ENCODE results near the gene ARAP3.

ARAP3 gene

DNA sequence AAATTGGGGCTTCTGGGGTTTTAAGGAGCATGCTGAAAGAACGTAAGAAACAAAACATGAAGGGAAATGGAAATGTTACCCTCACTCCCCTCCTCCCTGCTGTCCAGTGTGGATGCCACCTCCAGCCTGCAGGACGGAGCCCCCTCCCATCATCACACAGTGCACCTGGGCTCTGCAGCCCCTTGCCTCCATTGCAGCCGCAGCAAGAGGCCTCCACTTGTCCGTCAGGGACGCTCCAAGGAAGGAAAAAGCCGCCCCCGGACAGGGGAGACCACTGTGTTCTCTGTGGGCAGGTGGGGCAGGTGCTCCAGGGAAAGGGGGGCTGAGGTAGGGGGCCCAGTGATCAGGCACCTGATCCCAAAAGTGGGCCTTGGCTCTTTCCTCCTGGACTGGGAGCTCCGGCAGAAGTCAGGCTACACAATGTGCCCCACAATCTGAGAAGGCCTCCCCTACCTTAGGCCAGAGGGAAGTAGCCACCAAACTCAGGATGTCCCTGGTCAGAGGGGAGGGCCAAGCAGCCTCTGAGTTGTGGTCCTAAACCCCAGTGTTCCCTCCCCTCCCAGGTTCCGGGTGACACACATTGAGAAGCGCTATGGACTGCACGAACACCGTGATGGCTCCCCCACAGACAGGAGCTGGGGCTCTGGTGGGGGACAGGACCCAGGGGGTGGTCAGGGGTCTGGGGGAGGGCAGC is 42.5 kb downstream of the ARAP3 start:
- DNase-seq, result no peak

DNA sequence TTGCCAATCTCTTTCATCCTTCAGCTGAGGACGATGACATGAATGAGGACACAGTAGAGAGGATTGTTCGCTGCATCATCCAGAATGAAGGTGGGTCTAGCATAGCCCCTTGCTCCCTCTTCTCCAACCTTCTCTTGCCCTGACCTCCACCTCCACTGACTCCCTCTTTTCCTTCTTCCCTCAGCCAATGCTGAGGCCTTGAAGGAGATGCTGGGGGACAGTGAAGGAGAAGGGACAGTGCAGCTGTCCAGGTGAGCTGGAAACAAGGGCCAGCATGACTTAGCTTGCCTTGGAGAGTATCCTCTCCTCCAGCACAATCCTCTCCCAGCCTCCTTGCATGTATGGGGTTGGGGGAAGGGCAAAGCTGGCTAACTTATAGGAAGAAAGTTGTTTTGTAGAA is 43.3 kb downstream of the ARAP3 start:
- no peak for DNase-seq

DNA sequence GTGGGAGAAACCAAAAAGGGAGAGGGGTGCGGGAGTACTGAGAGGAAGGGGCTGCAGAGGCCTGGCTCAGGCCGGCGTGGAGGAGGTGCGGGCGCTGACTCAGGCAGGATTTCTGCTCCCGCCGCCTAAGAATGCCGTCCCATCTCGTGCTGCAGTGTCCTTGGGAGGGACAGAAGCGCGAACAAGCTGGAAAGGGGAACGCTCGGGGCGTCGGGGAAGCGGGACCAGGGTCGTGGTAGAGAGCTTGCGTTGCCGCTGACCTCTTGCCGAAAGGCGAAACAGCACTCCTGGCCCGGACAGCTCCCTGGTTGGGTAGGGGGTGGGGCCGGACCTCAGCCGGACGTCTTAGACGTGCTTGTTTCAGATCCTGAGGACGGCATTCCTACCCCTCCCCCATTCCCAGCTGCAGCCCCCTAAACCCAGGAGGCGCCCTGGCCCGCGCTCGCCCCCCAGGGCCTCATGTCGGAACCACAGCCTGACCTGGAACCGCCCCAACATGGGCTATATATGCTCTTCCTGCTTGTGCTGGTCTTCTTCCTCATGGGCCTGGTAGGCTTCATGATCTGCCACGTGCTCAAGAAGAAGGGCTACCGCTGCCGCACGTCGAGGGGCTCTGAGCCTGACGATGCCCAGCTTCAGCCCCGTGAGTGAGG is 44.1 kb downstream of the ARAP3 start:
- no peak for DNase-seq

DNA sequence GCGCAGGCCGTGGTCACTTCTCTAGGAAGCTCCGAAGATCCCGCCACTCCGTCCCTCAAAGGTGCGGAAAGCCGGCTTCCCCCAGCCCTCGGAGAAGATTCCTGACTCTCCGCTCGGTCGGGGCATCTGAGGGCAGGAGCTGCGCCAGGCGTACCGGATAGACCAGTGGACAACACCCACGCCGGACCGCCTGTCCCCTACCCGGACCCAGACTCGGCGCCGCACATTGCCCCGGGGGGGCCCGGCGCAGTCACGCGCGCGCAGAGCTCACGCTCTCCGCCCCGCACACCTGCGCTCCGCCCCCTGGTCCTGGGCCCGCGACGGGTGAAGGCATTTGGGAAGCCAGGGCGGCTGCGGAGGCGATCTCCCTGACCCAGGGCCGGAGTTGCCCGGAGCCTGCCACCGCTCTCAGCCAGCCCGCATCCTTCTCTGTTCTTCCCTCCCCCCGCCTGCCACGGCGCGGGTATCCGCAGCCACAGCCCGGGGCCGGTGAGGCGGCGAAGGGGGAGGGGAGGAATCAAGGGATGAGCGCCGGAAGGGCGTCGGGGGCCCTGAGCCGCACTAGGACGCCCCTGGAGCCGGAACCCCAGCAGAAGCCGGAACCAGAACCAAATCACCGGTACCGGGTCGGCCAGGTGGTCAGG is 44.8 kb downstream of the ARAP3 start:
- DNase-seq, result no peak

DNA sequence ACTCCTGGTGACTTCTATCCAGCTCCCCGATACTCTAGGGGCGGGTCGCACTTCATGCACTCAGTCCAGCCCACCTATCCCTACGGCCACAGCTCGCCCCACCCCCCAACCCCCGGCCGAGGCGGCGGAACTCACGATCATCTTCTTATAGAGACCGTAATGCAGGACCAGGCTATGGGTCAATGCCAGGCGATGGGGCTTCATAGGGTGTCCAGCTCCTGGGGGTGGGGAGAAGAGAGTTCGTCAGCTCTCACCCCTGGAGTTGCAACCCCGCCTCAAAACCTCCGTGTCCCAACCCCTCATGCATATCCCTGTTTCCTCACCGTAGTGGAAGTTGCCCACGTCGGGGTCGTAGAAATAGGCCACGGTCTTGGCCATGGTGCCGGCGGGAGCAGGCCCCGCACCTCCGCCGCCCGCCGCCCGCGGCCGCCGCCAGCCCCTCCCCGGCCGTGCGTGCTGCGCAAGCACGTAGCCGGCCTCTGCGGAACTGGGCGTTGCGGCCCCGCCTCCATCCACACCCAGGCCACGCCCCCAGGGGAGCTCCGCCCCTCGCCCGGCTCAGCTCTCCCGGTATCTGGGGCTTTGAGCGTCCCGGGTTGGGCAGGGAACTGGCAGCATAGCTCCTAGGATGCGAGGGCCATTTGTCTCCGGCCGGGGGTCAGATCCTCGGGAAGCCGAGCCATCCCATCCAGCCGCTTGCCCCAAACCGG is 45.5 kb downstream of the ARAP3 start, which contains the start of the genes HDAC3 and RELL2:
Gene HDAC3, minus strand, starts transcription at position 437 of the 710 bp plus-strand sequence. Its CDS starts 59 bp downstream, at position 378.
Gene RELL2, plus strand, starts transcription at position 585 of the 710 bp plus-strand sequence. CDS start 1,229 bp downstream, outside the sequence.
- peak; percentile 81 for DNase-seq

DNA sequence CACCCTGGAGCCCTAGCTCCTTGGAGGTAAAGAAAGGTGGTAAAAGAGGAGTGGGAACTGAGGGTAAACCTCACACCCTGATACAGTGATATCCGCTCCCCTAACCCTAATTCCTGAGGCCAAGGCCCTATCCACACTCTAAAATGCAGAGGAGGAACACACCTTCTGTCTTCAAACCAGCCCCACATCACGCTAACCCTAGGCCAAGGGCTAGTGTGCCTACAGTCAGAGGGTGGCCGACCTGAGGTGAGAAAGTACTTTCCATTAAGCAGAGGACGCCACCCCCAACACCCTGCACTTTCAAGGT is 46.0 kb downstream of the ARAP3 start:
- DNase-seq, result no peak

DNA sequence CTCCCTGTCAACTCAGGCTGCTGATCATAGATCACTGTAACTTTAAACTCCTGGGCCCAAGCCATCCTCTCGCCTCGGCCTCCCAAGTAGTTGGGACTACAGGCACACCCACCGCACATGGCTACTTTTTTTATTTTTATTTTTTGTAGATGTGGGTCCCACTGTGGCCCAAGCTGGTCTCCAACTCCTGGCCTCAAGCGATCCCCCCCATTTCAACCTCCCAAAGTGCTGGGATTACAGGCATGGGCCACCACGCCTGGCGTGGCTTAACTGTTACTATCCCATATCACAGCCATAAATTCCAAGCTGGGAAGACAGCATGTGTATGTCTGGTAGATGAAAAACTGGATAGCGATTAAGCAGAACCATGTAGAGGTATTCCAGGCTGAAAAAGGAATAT is 46.4 kb downstream of the ARAP3 start:
- no peak for DNase-seq

DNA sequence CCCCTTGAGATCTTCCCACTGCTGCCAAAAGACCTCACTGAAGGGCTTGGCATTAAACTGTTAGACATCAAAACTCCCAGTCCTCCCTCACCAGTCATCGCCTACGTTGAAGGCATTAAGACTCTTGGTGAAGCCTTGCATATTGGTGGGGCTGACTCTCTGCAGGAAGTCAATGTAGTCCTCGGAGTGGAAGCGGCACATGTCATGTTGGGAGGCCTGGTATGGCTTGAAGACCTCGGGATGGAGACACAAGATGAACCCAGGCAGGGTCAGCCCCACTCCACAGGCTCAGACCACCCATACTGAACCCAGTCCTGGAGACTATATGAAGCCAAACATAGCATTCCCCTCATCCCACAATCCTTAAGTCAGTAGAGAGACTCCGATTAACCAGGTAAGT is 47.3 kb downstream of the ARAP3 start:
- no peak for DNase-seq

DNA sequence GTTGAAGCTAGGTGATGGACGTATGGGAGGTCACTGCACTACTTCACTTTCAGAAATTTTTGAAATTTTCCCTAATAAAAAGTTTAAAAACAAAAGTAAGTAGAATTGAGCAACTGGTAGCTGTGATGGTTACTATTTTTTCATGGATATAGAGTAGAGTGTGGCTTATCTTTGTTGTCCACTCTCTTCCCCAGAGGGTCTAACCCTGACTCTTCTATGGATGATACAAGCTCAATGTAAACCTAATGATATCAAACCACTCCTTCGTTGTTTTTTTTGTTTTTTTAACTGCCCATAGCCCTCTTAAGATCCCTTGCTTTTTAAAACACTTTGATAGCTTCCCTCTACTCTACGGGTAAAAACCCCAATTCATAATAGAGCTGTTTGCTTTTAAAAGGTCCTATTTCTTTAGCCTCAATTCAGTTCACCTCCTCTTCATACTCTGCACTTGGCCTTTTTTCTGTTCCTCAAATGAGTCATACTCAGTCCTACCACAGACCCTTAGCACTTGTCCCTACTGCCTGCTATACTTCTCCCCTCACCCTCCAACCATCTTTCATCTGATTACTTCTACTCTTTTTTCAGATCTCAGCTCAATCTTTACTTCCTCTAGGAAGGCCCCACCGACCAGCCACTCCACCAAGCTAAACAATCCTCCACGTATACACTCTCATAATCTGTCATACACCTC is 48.0 kb downstream of the ARAP3 start:
- DNase-seq, result no peak

DNA sequence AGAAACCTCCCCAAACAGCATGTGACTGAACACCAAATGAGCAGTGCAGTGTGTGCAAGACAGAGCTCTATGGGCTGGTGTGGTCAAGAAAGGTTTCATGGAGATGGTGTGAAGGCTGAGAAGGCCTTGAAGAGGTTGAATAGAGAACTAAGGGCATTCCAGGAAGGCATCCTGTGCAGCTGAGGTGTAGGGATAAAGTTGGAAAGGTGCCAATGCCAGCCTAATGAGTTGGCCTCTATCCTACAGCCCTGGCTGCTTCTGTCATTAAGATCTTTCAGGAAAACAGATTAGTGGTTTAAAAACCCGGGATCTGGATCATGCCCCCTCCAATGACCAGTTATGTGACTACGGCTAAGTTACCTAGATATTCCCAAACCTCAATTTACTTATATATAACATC is 49.4 kb downstream of the ARAP3 start:
- no peak for DNase-seq

DNA sequence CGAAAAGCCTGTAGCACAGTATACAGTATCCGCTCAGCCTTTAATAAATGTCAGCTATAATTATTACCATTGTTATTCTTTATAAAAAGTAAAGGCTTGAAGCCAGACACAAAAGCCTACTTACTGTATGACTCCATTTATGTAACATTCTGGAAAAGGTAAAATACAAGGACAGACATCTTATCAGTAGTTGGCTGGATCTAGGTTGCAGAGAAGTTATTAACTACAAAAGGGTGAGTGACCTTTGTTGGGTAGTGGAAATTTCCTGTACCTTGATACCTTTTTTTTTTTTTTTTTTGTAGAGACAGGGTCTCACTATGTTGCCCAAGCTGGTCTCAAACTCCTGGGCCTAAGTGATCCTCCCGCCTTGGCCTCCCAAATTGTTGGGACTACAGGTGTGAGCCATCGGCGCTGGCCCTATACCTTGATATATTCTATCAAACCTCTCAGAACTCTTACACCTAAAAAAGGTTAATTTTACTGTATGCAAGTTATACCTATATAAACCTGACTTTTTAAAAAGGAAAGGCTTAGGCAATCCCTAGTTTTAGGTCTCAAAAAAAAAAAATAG is 51.4 kb downstream of the ARAP3 start:
- no peak for DNase-seq

DNA sequence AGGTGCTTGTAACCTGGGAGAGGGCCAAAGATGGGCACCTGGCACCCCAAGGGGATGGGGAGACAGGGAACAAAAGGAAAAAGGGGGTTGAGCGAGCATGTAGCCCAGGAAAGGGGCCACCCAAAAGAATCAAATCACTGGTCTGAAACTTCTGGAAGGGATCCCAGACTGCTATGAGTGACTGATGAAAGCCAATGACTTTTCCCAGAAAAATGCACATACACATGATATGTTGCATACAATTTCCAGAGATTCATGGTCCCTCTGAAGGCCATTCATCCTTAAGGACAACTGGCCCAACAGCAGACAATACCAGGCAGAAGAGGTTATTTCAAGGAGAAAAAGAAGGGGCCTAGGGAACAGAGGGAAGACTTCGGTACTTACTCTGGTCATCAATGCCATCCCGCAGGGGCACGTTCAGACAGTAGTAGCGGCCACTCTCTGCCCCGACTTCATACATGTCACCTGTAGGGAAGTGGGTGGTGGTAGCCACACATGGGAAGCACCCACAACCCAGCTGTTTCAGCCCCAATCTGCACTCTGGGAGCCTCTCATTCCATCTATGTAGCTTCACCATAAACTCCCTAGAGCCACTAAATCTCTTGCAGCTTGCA is 53.7 kb downstream of the ARAP3 start:
- DNase-seq, result no peak

DNA sequence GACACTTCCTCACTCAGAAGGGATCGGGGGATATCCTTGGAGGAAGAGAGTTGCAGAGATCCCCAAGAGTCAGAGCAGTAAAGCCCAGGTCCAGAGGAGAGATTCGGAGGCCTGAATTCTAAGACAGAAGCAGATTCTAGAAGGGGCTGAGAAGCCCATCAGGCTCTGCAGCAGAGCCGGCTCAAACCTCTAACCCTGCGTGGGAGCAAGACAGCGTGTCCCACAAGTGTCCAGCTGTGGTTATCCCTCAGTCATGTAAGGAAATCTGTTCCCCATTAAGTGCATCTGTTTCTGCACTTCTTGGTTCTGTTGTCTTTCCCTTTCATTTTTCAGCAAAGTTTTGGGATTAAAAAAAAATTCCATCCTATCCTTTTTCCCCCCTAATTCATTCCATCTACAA is 58.4 kb downstream of the ARAP3 start:
- DNase-seq, result no peak

DNA sequence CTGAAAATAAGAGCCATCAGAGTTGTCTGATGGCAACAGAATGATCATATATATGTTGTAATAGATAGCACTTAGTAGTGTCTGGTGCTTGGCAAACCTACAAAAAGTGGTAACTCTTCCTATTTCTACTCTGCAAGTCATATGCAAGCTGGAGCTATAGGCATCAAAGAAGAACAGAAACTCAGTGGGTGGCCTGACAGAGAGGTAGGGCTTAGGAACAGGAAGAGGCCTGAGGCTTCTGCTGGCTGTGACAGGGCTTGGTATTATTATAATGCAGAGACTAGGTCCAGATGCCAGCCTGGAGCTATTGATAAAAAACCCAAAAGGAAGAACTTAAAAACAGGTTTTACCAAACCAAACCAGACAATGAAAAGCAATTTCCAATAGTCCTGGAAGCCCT is 58.8 kb downstream of the ARAP3 start:
- no peak for DNase-seq

DNA sequence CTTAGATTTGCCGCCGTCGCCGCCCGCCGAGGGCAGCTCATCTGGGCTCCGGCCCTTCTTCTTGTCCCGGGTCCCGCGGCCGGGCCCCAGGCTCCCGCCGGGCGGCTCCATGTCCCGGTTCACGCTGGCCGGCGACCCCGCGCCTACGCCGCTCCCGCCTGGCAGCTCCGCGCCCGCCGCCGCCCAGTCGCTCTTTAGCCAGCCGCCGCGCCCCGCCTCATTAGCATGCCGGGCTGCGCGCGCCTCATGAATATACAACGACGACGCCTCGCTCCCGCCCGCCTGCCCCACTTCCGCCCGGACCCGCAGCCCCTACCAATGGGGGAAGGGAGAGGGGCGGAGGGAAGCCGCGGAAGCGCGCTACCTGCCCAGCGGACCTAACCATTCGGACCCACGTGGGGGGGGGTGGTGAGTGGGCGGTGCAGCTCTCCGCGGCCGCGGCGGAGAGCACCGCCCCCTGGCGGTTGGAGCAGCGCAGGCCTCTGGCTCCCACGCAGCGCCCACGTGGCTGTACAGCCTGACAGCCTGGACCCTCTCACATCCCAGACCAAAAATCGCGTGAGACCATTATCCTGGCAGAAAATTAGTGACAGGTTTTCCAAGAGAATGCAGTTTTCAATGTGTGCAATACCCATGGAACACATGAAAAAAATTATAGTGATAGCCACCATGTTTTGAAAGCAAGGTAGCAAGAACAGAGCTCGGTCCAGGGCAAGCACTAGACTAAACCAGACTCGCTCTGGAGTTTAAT is 63.1 kb downstream of the ARAP3 start, which contains the start of gene DIAPH1:
Gene DIAPH1, minus strand, starts transcription at position 197 of the 751 bp plus-strand sequence. Its CDS starts 86 bp downstream, at position 111.
- peak; percentile 89 for DNase-seq

DNA sequence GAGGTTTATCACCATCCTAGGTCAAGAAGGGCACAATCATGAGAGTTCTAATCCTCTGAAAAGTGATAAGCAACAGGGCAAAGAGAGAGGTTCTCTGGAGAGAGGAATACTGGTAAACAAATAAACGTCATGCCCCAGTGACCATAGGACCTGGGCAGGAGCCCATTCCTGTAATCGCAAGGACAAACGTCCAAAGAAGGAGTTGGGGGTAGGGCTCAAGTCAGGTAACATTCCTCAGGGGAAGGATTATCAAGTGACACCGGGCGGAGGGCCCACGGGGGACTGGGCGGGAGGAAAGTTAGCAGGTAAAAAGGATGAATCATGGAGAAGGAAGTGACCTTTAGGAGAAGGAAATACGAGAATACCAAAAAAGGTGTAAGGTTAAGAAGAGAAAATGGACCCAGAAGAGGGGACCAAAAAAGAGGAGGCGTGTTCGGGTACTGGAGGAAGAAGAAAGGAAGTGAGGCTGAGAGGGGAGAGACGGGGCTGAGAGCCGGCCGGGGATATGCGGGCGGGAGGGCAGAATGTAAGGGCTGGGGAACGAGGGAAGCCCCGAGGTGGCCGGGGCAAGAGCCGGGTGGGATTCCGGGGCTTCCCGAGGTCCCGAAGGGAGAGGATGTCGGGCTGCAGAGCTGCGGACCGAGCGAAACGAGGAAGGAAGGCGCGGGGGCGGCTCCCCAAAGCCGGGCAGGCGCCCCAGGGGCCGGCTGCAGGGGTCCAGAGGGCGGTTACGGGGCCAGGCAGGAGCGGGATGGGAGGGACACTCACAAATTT is 63.8 kb downstream of the ARAP3 start:
- DNase-seq, result peak; percentile 45

DNA sequence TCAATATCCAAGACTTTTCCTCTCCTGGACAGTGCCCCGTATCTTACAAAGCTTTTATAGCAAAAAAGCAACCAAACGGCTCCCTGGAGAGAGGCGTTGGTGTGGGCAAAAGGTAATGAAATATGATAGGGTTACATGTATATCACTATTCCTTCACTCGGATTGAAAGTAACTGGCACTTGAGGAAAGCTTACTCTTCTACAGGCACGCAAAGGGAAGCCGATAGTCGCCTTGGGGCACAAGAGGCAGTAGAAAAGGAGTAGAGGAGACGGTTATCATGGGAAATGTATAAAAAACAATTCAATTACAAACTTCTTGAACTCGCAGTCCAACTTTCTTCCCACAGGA is 64.4 kb downstream of the ARAP3 start:
- no peak for DNase-seq

DNA sequence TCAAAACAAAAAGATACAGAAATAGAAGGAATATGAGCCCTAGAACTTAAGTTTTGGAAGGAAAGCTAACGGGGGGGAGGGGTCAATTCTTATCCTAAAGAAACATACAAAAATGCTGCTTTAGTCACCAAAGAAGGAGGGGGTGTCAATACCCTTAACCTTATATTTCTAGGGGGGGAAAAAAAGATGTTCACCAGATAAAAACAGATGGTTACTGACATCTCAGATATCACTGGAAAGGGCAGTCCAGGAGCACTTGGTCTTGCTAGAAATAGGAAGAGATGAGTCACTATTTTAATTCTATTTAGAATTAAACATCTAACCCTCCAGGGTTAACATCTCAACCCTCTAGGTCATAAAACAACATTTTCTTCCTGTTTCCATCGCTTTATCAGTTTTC is 64.9 kb downstream of the ARAP3 start:
- DNase-seq, result no peak

DNA sequence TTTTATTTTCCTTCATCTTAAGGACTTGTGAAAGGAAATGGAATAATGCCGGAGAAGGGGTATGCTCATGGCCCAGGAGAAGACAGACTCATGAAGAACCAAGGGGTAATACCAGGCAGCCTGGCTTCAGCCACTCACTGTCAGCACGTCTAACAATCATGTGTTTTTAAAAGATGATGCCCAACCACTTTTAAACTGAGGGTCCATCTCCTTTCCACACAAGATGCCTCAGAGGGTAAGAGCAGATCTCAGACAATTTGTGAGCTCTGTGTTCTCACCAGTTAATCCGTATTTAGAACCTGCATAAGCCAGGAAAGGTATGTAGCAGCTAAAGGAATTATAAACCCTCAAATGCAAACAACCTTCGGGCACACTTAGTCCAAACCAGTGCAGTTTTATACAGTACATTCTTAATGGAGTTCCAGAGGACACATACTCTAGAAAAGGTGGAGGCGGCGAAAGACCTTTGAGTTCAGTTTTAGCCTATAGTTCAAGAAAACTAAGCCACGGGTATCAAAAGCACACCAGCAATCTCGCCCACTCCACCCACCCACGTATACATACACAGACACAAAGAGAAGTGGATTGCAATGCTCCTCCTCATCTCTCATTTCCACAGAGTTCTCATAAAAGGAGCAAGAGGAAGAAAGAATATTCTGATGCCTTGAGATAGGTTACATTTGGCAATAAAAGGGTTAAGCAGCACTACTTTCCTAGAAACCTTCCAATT is 65.9 kb downstream of the ARAP3 start:
- no peak for DNase-seq

DNA sequence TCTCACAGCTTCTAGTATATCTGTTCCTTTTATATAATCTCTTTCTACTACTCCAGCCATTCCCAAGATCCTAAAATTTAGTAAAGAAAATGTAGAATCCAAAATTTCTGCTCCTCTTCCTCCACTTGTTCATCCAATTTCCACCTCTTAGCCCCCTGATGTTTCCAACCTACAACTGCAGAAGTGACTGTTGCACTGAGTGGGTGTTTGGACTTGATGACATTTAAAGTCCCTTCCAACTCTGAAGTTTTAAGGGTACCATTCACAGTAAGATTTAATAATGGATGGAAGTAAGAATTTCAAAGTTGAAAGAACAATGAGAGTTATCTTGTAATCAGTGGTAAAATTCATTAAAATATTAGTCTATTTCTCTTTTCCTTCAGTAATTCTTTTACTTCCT is 68.7 kb downstream of the ARAP3 start:
- DNase-seq, result no peak
